Inflammatory macrophage treated with lipopolysaccharide for 4 hours (primary cell): ENCODE results near the gene CPNE1.
A peak's percentile ranks its signal among the peaks of the same experiment; 100 is the strongest.
"Not testable (repeated sequence)": the region's sequence is repeated elsewhere in the genome, so short reads cannot be mapped to it uniquely, and the experiment has no call there.

Experiments used
- DNase-seq: peaks from one replicate; pipeline ENCODE4 v3.0.0-alpha.2; 2020

CPNE1 gene

DNA sequence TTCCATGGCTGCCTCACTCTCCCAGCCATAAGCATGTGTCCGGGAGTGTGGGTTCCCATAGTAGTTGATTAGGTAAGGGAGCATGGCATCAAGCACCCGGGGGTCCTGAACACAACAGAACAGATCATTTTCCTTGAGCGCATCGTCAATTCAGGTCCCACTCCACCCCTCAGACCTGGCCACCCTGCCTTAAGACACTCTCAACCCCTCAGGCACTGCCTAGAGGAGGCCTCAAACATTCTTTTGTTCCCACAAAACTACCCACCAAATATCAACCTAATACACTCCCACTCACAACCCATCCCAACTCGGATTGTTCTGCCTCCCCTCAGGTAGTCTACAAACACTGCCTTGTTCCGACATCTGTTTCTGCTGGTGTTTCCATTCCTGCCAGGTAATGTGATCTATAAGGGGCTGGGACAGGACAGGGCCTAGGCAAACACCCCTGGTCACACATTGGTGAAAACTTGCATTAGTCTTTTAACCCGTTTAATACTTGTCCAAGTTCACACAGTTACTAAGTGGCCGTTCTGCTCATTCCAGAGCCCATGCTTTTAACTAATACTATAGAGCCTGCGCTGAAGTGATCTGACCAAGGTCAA lies 33.1 kb upstream of the CPNE1 start:
- DNase-seq, result no peak

DNA sequence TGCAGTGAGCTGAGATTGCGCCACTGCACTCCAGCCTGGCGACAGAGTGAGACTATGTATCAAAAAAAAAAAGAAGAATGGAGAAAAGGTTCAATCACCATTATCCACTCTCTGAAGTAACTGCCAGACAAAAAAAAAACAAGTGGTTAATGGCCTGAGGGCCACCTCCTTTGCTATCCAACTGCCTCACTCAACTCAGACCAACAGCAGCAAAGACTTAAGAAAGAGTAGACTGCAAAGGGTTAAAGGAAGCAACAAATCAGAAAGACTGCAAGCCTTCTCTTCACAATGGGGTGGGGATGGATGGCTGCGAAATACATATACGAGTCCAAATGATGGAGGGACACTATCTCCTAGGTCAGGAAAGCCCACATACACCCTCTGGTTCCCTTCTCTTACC lies 31.3 kb upstream of the CPNE1 start:
- no peak for DNase-seq

- DNase-seq, result no peak
Measured at GRCh38 chr20:35695245-35695749, 30.6 kb upstream of the CPNE1 start.

DNA sequence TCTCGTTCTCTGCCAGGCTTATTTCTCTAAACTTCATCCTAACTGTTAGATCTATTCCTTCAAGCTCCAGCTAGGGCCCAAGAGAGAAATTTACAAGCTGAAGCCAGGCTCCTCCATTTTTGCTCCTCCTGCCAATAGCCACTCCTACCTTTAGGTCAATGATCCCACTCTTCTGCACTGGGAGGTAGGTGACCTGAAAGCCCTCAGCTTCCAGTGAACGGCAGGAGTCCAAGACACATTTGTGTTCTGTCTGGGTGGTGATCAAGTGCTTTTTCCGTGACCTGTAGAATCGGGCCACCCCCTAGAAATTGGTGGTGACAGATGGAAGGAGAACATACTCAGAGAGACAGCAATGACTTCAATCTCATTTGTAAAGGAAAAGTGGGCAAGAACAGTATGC lies 25.6 kb upstream of the CPNE1 start:
- DNase-seq, result no peak

GRCh38 chr20:35686872-35687271 lies 22.2 kb upstream of the CPNE1 start:
- DNase-seq, result not testable (repeated sequence)

DNA sequence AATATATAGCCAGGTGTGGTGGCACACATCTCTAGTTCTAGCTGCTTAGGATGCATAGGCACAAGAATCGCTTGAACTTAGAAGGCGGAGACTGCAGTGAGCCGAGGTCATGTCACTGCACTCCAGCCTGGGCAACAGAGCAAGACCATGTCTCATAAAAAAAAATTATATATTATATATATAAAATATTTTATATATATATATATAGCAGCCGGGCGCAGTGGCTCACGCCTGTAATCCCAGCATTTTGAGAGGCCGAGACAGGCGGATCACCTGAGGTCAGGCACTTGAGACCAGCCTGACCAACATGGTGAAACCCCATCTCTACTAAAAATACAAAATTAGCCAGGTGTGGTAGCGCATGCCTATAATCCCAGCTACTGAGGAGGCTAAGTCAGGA lies 20.7 kb upstream of the CPNE1 start:
- DNase-seq, result not testable (repeated sequence)

DNA sequence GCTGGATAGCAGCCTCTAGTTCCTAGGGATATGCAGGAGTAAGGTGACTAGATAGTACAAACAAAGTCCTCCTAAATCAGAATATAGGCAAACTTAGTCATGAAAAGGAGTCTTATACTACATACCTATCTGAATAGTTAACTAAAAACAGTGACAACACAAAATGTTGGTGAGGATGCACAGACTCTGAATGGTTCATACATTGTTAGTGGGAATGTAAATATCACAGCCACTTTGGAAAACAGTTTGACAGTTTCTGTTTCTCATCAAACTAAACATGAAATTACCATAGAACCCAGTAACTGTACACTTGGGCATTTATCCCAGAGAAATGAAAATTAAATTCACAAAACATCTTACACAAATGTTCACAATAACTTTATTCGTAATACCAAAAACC lies 17.3 kb upstream of the CPNE1 start:
- DNase-seq, result no peak

GRCh38 chr20:35680452-35681183 lies 15.9 kb upstream of the CPNE1 start:
- peak; percentile 51 for DNase-seq

- no peak for DNase-seq
Measured at GRCh38 chr20:35674921-35675320, 10.2 kb upstream of the CPNE1 start.

DNA sequence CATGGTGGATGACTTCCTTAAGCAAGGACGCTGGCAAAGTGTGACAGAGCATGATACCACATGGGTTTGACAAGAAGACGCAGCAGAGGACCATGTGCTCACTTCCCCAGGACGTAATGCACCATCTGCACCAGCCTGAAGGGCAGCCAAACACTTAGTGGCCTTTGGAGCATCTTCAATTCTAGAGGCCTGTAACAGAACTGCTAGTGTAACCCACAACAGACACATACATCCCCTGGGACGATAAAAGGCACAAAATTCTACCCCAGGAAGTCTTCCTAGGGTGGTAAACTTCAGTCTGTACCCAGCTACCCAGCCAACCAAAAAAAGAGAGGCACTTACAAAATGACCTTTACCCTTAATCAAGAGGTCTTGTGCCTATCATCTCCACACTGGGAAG lies 9.2 kb upstream of the CPNE1 start:
- DNase-seq, result no peak

DNA sequence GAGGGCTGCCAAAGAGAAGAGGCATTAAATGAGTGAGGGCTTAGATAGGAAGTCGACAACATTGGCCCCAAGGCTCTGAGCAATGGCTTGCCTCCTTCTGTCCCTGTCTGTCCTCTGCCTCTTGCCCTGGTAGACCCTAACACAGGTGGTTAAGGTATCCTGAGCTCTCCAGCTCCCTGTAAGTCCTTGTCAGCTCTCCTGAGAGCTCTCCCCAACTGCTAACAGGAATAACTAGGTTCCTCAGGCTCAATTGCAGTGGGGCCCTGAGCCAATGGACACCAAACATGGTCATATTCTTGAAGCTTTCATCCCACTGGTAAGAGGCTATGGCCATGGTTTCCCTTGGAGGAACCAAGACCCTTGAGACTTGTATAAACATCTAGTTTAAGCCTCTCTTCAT lies 5.0 kb upstream of the CPNE1 start:
- DNase-seq, result no peak

- no peak for DNase-seq
Measured at GRCh38 chr20:35669221-35669620, 4.5 kb upstream of the CPNE1 start.

DNA sequence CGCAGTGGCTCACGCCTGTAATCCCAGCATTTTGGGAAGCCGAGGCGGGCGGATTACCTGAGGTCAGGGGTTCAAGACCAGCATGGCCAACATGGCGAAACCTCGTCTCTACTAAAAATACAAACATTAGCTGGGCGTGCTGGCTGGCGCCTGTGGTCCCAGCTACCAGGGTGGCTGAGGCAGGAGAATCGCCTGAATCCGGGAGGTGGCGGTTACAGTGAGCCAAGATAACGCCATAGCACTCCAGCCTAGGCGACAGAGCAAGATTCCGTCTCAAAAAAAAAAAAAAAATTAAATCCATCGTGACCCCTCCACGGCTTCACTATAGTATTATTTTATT lies 1.2 kb upstream of the CPNE1 start:
- DNase-seq, result no peak

DNA sequence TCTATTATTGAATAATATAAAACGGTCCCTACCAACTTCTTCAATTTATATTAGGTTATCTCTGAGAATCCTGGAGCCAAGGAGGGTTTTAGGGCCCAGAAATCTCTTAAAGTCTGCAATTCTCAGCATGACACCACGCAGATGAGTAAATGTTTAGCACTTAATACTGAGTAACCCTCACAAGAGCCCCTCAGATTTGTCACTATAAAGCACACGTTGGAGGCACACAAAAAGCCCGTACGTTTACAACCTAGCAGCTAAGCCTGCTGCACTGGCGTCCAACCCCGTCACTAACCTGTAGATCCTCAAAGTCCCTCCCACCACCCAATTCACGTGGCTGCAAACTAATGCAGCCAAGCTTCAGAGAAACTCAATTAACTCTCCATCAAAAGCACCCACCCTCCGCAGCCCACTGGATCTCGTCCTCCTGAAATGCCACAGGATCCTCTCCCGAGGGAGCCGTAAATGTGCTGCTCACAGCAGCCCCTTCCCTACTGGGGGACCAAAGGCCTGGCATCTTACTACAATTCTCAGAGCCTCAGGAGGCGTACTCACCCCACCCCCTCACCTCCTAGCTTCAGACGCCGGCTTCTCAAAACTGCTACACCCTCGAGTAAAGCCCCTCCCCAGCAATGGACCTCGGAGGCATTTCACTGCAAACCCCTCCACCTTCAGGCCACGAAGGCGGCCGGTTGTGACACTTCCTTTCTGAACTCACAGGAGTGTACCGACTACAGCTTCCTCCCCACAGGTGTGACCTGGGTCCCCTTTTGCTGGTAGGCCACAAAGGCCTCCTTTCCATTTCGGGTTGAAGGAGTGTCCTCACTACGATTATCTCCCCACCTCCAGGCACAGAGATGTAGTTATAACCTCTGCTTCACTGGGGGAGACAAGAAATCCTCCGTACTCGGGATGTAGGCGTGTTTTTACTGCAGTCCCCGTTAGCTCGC lies 909 bp downstream of the CPNE1 start:
- DNase-seq, result peak; percentile 25

DNA sequence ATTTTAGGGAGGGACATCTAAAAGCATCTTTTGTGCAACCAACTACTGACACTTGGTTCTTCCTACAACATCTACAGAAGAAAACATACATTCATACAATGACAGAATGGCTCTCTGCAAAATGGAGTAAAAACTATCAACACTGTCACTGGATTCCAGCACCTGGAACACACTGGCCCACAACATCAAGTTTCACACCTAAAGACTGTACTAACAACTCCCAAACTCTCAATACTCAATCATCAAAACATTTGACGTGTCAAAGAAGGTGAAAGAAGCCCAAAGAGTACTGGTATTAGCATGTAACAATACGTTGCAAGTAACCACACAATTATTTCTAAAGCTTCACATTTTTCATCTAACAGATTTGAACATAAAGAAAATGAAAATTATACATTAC lies 2.1 kb downstream of the CPNE1 start:
- DNase-seq, result no peak

GRCh38 chr20:35661908-35662307 lies 2.8 kb downstream of the CPNE1 start:
- DNase-seq, result no peak

- no peak for DNase-seq
Measured at GRCh38 chr20:35661053-35661452, 3.6 kb downstream of the CPNE1 start.

GRCh38 chr20:35660122-35660937 lies 4.4 kb downstream of the CPNE1 start:
- DNase-seq, result no peak

GRCh38 chr20:35657271-35657670 lies 7.4 kb downstream of the CPNE1 start:
- no peak for DNase-seq

DNA sequence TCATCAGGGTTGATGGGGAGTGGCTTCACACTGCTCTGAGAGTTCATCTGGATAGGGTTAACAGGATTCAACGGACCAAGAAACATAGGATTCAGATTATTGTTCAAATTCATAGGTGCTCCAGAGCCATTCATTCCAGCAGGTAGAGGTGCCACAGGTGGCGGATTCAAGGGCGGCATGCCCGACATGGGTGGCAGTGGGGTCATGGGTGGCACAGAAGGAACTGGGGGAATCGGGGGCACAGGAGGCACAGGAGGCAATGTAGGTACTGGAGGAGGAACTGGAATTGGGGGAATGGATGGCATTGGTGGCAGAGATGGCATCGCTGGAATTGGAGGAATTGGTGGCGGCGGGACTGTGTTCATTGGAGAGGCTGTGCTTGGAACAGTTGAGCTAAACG lies 10.3 kb downstream of the CPNE1 start:
- no peak for DNase-seq

DNA sequence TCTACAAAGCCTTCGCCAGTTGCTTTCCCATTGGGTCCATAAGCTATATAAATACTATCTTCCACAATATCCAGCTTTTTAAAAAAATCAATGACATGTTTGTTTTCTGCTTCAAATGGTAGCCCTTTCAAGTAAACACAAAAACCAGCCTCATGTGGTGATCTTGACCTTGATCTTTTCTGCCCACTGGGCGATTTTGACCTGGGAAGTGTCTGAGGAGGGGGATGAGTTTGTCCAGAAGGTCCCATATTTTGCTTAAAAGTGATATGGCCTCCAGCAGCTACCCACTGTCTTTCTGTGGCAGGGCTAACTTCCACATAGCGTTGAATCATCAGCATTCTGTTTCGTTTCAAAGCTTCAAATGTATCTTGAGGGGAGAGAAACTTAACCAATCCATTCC lies 10.8 kb downstream of the CPNE1 start:
- DNase-seq, result no peak

DNA sequence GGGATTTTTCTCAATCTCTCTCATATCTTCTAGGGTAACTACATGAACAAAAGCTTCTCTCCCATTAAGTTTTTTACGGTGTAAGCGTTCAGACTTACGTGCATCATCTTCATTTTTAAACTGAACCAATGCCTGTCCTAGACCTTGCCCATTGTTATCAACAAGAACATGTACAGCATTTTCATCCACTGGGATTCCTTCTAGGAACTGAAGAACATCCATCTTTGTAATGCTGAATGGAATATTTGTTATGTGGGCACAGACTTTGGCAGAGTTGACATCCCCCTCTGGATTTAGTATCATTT lies 11.3 kb downstream of the CPNE1 start:
- DNase-seq, result no peak
